ENCODE measurements around the gene KIAA0408. TPM values are rescaled to one million over a fixed set of nuclear protein-coding genes. Genes with fewer than 3 reads are reported as not detected.
A peak's percentile ranks its signal among the peaks of the same experiment; 100 is the strongest.

Gene KIAA0408
- total RNA-seq, 1 donor from 2014 or later = 0.45 TPM

- TF ChIP-seq CTCF (IDR thresholded peaks at IDR 0.05) = no peak
- Mint-ChIP-seq H3K9me3 (ENCODE audit: low read depth) (no peaks in the 10 kb centered on the region), H3K36me3 (ENCODE audit: low read depth) (no peaks in the 10 kb centered on the region), H3K4me1 (ENCODE audit: low read depth) (peaks cover 17% of the 10 kb centered on the region), H3K27ac (ENCODE audit: unreplicated experiment) (no peak overlapping the region), H3K27me3 (ENCODE audit: low read depth) (no peaks in the 10 kb centered on the region), H3K4me3 (ENCODE audit: unreplicated experiment) (no peak overlapping the region)
- no peak for DNase-seq (ENCODE audit: low spot score)
Observed at GRCh38 chr6:127482325-127482724, 23.1 kb upstream of the KIAA0408 start.

GRCh38 chr6:127481628-127482027 is 22.4 kb upstream of the KIAA0408 start:
- Mint-ChIP-seq H3K9me3 (ENCODE audit: low read depth) (no peaks in the 10 kb centered on the region), H3K27me3 (ENCODE audit: low read depth) (no peaks in the 10 kb centered on the region), H3K4me1 (ENCODE audit: low read depth) (peaks cover 17% of the 10 kb centered on the region), H3K4me3 (ENCODE audit: unreplicated experiment) (no peak overlapping the region), H3K36me3 (ENCODE audit: low read depth) (no peaks in the 10 kb centered on the region), H3K27ac (ENCODE audit: unreplicated experiment) (no peak overlapping the region)
- no peak for TF ChIP-seq CTCF (IDR thresholded peaks at IDR 0.05)
- DNase-seq (ENCODE audit: low spot score) = no peak

GRCh38 chr6:127481111-127481510 is 21.9 kb upstream of the KIAA0408 start:
- H3K9me3 Mint-ChIP-seq (ENCODE audit: low read depth) = no peaks in the 10 kb centered on the region
- DNase-seq (ENCODE audit: low spot score) = no peak
- H3K27ac Mint-ChIP-seq (ENCODE audit: unreplicated experiment) = no peak overlapping the region
- H3K27me3 Mint-ChIP-seq (ENCODE audit: low read depth) = no peaks in the 10 kb centered on the region
- H3K4me1 Mint-ChIP-seq (ENCODE audit: low read depth) = peaks cover 17% of the 10 kb centered on the region
- H3K36me3 Mint-ChIP-seq (ENCODE audit: low read depth) = no peaks in the 10 kb centered on the region
- no peak for TF ChIP-seq CTCF (IDR thresholded peaks at IDR 0.05)
- no peak overlapping the region for H3K4me3 Mint-ChIP-seq (ENCODE audit: unreplicated experiment)

GRCh38 chr6:127477658-127478057 is 18.5 kb upstream of the KIAA0408 start:
- H3K4me1 Mint-ChIP-seq (ENCODE audit: low read depth) = no peaks in the 10 kb centered on the region
- H3K36me3 Mint-ChIP-seq (ENCODE audit: low read depth) = no peaks in the 10 kb centered on the region
- H3K27ac Mint-ChIP-seq (ENCODE audit: unreplicated experiment) = no peak overlapping the region
- H3K9me3 Mint-ChIP-seq (ENCODE audit: low read depth) = no peaks in the 10 kb centered on the region
- H3K27me3 Mint-ChIP-seq (ENCODE audit: low read depth) = no peaks in the 10 kb centered on the region
- DNase-seq (ENCODE audit: low spot score) = no peak
- no peak for TF ChIP-seq CTCF (IDR thresholded peaks at IDR 0.05)
- H3K4me3 Mint-ChIP-seq (ENCODE audit: unreplicated experiment) = no peak overlapping the region

- DNase-seq (ENCODE audit: low spot score) = peak; percentile 92
- H3K36me3 Mint-ChIP-seq (ENCODE audit: low read depth) = no peaks in the 10 kb centered on the region
- no peak overlapping the region for H3K4me3 Mint-ChIP-seq (ENCODE audit: unreplicated experiment)
- no peak overlapping the region for H3K27ac Mint-ChIP-seq (ENCODE audit: unreplicated experiment)
- H3K4me1 Mint-ChIP-seq (ENCODE audit: low read depth) = peaks cover 11% of the 10 kb centered on the region
- H3K9me3 Mint-ChIP-seq (ENCODE audit: low read depth) = no peaks in the 10 kb centered on the region
- TF ChIP-seq CTCF (IDR thresholded peaks at IDR 0.05) = no peak
- H3K27me3 Mint-ChIP-seq (ENCODE audit: low read depth) = no peaks in the 10 kb centered on the region
Observed at GRCh38 chr6:127475823-127476176, 16.6 kb upstream of the KIAA0408 start.
